Measurements from ENCODE around the gene PRKCB. TPM values are rescaled to one million over a fixed set of nuclear protein-coding genes. Genes with fewer than 3 reads are reported as not detected.

The PRKCB gene
- total RNA-seq, 1 experiment from 2014 or later, result not detected

DNA sequence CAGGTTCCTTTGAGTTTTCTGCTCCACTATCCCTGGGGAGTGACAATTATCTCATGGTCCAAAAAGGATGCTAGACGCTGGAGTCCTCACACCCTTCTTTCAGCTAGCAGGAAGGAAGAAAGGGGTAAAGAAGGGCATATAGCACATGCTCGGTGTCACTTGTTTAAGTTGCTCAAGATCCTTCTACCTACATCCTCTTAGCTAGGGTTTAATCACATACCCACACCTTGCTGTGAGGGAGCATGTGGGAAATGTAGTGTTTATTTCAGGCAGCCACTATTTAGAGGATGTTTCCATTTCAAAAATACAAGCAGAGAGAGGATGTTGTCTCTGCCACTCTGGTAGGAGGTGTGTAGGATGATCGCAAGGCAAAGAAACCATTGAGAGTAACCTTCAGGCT, 4.5 kb downstream of the PRKCB start:
- H3K4me1 Mint-ChIP-seq (ENCODE audit: insufficient read depth, unreplicated experiment), result no peaks in the 10 kb centered on the region
- no peak overlapping the region for H3K27ac Mint-ChIP-seq (ENCODE audit: low read depth, unreplicated experiment)
- no peaks in the 10 kb centered on the region for H3K9me3 Mint-ChIP-seq (ENCODE audit: unreplicated experiment)
- intact Hi-C loops (cut with micrococcal nuclease), result no loop called here
- ChIA-PET POLR2A (interaction anchor here (0.7 kb wide), 1 partner anchor 28 kb away, joined by 3 read pairs; no protein-coding TSS in a partner anchor), CTCF (no interaction called here)
- TF ChIP-seq, protein P1, sequence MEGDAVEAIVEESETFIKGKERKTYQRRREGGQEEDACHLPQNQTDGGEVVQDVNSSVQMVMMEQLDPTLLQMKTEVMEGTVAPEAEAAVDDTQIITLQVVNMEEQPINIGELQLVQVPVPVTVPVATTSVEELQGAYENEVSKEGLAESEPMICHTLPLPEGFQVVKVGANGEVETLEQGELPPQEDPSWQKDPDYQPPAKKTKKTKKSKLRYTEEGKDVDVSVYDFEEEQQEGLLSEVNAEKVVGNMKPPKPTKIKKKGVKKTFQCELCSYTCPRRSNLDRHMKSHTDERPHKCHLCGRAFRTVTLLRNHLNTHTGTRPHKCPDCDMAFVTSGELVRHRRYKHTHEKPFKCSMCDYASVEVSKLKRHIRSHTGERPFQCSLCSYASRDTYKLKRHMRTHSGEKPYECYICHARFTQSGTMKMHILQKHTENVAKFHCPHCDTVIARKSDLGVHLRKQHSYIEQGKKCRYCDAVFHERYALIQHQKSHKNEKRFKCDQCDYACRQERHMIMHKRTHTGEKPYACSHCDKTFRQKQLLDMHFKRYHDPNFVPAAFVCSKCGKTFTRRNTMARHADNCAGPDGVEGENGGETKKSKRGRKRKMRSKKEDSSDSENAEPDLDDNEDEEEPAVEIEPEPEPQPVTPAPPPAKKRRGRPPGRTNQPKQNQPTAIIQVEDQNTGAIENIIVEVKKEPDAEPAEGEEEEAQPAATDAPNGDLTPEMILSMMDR (IDR thresholded peaks at IDR 0.05; ENCODE audit: unreplicated experiment), result no peak
- peaks cover 60% of the 10 kb centered on the region for H3K27me3 Mint-ChIP-seq (ENCODE audit: insufficient read depth, unreplicated experiment)
- no peaks in the 10 kb centered on the region for H3K36me3 Mint-ChIP-seq (ENCODE audit: insufficient read depth, unreplicated experiment)
- no TSS peak for BruUV-seq (replicated peaks)
- H3K4me3 Mint-ChIP-seq (ENCODE audit: unreplicated experiment), result no peak overlapping the region
- DNase-seq (ENCODE audit: unreplicated experiment), result no peak

DNA sequence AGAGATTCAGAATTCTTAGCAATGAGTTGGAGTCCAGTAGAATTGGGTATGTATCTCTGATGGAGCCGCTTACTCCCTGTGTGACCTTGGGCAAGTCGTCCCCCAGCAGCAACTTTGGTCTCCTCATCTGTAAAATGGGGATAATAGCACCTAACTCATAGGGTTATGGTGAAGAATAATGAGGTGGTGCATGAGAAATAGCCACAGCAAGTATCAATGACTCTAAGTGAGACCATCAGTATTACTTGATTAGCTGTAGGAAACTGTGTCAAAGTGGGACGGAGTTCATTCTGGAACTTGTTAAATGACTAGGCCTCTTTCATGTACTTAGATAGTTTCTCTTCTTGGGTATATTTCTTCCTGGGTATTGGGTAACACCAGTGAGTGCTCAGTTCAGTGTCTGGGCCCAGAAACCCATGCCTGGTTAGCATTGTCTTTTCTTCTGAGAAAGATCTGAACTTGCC, 6.4 kb downstream of the PRKCB start:
- Mint-ChIP-seq H3K27ac (ENCODE audit: low read depth, unreplicated experiment) (no peak overlapping the region), H3K4me1 (ENCODE audit: insufficient read depth, unreplicated experiment) (no peaks in the 10 kb centered on the region), H3K4me3 (ENCODE audit: unreplicated experiment) (no peak overlapping the region), H3K36me3 (ENCODE audit: insufficient read depth, unreplicated experiment) (no peaks in the 10 kb centered on the region), H3K9me3 (ENCODE audit: unreplicated experiment) (no peaks in the 10 kb centered on the region), H3K27me3 (ENCODE audit: insufficient read depth, unreplicated experiment) (peaks cover 64% of the 10 kb centered on the region)
- CTCF ChIA-PET, result interaction anchor here (0.6 to 1.0 kb wide), 5 partner anchors 40 to 1757 kb away, joined by 3 to 4 read pairs (median 3); no protein-coding TSS in a partner anchor
- no TSS peak for BruUV-seq (replicated peaks)
- TF ChIP-seq, protein P1 (IDR thresholded peaks at IDR 0.05; ENCODE audit: unreplicated experiment), result no peak
- no peak for DNase-seq (ENCODE audit: unreplicated experiment)
- intact Hi-C loops (cut with micrococcal nuclease), result no loop called here
- POLR2A ChIA-PET, result no interaction called here

DNA sequence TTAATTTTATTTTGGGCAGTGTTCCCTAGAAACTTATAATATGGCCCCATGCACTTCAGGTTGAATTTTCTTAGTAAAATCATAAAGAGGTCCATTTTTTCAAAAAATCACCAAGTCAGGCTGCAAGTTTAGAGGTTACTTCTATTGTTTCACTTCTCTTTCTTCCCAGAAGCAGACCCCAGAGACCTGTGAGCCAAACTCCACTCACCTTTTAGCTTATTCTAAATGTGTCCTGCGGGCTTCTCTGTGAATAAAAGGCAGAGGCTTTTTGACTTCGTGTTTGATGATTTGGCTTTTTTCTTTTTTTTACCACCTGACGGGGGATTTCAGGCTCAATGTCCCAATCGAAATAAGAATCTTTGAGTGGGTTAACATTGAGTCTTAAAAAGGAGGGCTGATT, 7.4 kb downstream of the PRKCB start:
- H3K27me3 Mint-ChIP-seq (ENCODE audit: insufficient read depth, unreplicated experiment), result peaks cover 64% of the 10 kb centered on the region
- H3K4me1 Mint-ChIP-seq (ENCODE audit: insufficient read depth, unreplicated experiment), result no peaks in the 10 kb centered on the region
- DNase-seq (ENCODE audit: unreplicated experiment), result no peak
- H3K27ac Mint-ChIP-seq (ENCODE audit: low read depth, unreplicated experiment), result no peak overlapping the region
- TF ChIP-seq, protein P1 (IDR thresholded peaks at IDR 0.05; ENCODE audit: unreplicated experiment), result no peak
- H3K36me3 Mint-ChIP-seq (ENCODE audit: insufficient read depth, unreplicated experiment), result no peaks in the 10 kb centered on the region
- CTCF ChIA-PET, result interaction anchor here (0.6 to 1.0 kb wide), 3 partner anchors 41 to 198 kb away, joined by 3 to 4 read pairs (median 3); no protein-coding TSS in a partner anchor
- POLR2A ChIA-PET, result interaction anchor here (0.7 kb wide), 1 partner anchor 16 kb away, joined by 3 read pairs; no protein-coding TSS in a partner anchor
- H3K4me3 Mint-ChIP-seq (ENCODE audit: unreplicated experiment), result no peak overlapping the region
- no TSS peak for BruUV-seq (replicated peaks)
- H3K9me3 Mint-ChIP-seq (ENCODE audit: unreplicated experiment), result no peaks in the 10 kb centered on the region
- intact Hi-C loops (cut with micrococcal nuclease), result no loop called here

DNA sequence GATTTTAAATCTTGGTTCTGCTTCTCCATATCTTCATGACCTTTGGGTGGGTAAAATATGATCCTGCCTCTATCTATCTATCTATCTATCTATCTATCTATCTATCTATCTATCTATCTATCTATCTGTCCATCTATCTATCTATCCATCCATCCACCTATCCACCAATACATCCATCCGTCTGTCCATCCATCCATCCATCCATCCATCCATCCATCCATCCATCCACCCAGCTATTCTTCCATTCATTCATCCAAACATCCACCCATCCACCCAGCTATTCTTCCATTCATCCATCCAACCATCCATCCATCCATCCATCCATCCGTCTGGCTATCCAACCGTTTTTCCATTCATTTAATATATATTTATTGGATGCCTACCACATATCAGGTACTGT, 11.5 kb downstream of the PRKCB start:
- Mint-ChIP-seq H3K4me3 (ENCODE audit: unreplicated experiment) (no peak overlapping the region), H3K27me3 (ENCODE audit: insufficient read depth, unreplicated experiment) (peaks cover 39% of the 10 kb centered on the region), H3K9me3 (ENCODE audit: unreplicated experiment) (no peaks in the 10 kb centered on the region), H3K4me1 (ENCODE audit: insufficient read depth, unreplicated experiment) (no peaks in the 10 kb centered on the region), H3K36me3 (ENCODE audit: insufficient read depth, unreplicated experiment) (no peaks in the 10 kb centered on the region), H3K27ac (ENCODE audit: low read depth, unreplicated experiment) (no peak overlapping the region)
- POLR2A ChIA-PET, result no interaction called here
- TF ChIP-seq, protein P1 (IDR thresholded peaks at IDR 0.05; ENCODE audit: unreplicated experiment), result no peak
- intact Hi-C loops (cut with micrococcal nuclease), result no loop called here
- no peak for DNase-seq (ENCODE audit: unreplicated experiment)
- CTCF ChIA-PET, result interaction anchor here (0.6 kb wide), 4 partner anchors 10 to 347 kb away, joined by 3 to 6 read pairs (median 3); no protein-coding TSS in a partner anchor
- BruUV-seq (replicated peaks), result no TSS peak
